Ramos (cell line): ENCODE measurements around the gene SECISBP2.

Source experiments
- in situ Hi-C: fragments of 300-500 bp; cut with MboI; formaldehyde crosslinking; loops from one replicate; pipeline ENCODE4 v1.14.3; 2022; ENCODE audit warnings: low sequenced_read_pairs; ENCODE audit not compliant: unreplicated experiment

SECISBP2 gene

DNA sequence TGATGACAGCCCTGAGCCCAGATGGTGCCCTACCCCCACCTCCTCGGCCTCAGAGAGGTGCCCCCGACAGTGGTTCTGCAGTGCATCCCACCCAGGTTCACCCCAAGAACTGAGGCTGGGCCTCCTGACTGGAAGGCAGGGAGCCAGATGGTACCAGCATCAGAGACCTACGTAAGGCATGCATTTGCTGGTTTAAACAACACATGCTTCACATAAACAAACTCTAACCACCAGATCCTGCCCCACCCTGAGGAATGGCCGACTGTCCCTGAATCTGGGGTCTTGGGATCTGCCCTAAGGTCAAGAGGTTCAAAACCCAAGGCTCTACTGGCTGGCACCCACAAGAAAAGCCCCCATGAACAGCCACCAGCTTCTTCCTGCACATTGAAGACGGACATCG lies 73.3 kb downstream of the SECISBP2 start:
- in situ Hi-C loops: no loop called here

DNA sequence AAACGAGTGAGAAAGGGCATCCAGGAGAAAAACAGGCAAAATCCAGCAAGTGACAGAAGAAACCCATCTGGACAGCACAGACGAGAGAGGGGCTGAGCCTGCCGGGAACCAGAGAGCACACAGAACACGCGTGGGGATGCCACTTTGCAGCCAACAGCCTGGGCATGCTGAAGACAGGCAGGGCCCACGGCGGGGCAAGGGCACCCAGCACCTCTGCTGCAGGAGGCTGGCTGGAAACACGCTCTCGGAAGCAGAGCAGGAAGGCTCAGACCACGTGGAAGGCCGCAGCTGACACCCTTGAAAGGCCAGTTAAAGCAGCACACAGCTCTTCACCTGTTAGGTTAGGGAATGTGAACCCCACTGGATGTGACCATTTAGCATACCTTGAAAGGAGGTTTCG lies 76.1 kb downstream of the SECISBP2 start:
- in situ Hi-C loops: no loop called here

DNA sequence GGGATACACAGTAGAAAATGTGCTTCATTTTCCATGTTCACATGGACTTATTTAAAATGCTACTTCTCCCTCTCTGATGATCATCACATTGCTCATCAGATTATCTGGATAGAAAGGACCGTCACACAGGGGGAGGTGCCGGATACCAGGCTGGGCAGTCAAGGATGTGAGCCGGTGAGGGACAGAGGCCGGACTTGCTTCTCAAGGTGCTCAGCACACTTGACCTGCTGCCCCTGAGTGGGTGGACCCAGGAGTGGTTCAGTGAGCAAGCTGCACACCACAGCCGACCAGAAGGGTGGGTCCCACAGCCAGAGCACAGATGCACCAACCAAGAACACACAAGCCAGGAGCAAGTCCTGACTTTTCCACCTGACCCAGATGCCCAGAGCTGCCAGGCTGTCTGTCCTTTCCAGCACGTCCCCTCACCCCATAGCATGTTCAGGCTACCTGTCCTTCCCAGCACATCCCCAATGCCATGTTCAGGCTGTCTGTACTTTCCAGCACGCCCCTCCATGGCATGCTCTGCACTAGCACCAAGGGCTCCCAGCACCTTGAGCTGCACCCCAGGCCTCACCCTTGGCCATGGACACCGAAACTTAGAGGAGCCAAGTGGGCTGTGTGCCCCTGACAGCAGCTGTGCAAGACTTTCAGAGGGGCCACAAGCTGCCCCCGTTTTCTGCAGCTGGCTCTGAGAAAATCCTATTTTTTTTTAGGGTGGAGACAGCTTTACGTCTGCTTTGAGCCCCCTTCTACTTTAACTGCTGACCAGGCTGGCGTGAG lies 77.8 kb downstream of the SECISBP2 start:
- in situ Hi-C loops: no loop called here

- in situ Hi-C loops: no loop called here
Observed at GRCh38 chr9:89397471-89397870, 79.2 kb downstream of the SECISBP2 start.

DNA sequence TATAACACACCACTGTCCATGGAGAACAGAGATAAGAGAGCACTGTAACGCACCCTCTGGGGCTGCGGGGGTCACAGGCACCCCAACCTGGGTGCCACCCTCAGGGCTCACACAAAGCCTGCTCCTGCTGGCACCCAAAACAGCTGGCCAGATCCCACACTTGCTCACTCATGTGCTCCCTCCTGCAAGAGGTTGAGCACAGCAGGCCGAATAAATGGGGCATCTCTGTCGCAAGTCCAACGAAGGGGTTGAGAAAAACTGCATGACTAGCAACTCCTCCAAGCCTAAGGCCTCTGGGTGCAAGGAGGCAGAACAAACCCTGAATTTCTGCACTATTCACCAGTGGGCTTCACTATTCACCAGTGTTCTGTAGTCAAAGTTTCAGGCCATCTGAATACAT lies 80.3 kb downstream of the SECISBP2 start:
- in situ Hi-C loops: no loop called here

- in situ Hi-C loops: no loop called here
Observed at GRCh38 chr9:89400403-89401116, 82.3 kb downstream of the SECISBP2 start.

DNA sequence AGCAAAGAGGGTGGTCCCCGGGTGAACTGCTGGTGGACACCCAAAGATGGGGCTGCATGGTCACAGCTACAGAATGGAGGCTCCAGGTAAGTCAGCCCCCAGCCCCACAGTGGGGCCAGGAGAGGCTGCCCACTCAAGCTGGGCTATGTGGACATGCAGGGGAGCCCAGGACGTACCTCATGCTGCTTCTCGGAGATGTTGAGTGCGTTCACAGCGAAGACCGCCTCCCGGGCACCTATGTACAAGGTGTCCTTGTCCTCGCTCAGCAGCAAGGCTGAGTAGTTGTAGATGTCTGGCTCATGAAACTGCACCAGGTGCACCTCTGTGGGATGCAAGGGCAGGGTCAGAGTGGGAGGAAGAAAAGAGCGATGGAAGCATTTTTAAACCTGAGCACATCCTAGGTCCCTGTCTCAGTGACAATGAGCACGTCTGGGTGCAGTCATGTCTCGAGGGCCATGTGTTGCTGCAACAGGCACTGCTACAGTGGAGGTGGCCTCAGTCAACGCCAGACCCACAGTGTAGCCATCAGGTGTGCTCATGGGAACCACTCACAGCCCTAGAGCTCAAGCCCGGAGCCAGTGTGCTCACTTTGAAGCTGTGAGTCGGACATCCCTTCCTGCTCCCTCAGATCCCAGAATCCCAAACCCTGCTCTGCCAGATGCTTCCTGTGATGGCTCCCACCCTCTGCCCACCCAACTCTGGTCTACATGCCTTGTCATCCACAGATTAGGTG lies 84.6 kb downstream of the SECISBP2 start:
- in situ Hi-C loops: no loop called here

DNA sequence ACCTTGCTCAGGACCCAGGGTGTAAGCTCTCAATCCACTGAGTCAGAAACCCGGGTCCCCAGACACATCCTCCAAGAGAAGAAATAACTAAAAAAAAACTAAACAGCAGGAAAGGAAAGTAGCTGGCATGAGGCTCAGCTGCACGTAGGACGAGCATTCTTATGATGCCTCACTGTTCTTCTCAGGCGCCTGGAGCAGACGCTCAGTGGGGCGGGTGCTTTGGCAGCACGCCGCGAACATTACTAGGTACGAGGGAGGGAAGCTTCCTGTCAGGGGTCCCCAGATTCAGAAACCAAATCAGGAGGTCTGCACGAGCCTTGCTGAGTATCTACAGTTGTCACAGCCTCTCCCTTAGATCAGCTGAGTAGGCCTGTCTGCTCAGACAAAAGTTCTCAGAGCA lies 85.8 kb downstream of the SECISBP2 start:
- in situ Hi-C loops: no loop called here

- in situ Hi-C loops: no loop called here
Observed at GRCh38 chr9:89405826-89406225, 87.5 kb downstream of the SECISBP2 start.

- in situ Hi-C loops: no loop called here
Observed at GRCh38 chr9:89407070-89407469, 88.8 kb downstream of the SECISBP2 start.

GRCh38 chr9:89408628-89409101 lies 90.4 kb downstream of the SECISBP2 start:
- in situ Hi-C loops: no loop called here
